GM18907 (cell line): ENCODE results near the gene DEFB123.

Experiments used
- ATAC-seq: cut with Tn5 transposase; IDR thresholded peaks from one replicate; pipeline ENCODE4 v1.9.1; 2021; ENCODE audit warnings: mild to moderate bottlenecking, moderate library complexity; ENCODE audit not compliant: unreplicated experiment

Gene DEFB123

DNA sequence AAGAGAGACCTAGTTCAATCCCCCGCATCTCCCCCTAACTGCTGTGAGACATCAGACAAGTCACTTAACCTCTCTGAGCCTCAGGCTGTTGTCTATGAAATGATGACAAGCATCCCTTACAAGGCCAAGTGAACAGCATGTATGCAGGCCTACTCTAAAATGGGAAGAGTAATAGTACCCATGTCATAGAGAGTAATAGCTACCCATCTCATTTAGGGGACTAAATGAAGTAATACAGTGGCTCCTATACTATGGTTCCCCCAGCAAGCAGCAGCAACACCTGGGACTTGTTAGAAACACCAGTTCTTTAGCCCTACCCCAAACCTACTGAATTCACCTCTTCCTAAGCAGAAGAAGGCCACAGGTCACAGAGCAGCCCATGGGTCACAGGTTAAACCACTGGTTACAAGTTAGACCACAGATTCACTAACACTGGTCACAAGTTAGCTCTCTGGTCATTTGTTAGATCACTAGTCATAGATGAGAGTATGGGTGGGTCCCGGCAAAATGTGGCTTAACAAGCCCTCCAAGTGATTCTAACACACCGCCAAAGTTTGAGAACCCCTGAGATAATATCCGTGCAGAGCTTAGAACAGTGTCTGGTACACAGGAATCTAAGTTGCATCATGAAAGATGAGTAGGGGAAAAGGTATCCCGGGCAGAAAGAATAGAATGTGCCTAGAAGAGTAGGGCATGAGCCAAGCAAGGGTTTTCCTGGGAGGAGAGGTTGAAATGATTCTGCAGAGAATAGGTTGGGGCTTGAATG, 33.1 kb downstream of the DEFB123 start:
- ATAC-seq, result peak; percentile 17

DNA sequence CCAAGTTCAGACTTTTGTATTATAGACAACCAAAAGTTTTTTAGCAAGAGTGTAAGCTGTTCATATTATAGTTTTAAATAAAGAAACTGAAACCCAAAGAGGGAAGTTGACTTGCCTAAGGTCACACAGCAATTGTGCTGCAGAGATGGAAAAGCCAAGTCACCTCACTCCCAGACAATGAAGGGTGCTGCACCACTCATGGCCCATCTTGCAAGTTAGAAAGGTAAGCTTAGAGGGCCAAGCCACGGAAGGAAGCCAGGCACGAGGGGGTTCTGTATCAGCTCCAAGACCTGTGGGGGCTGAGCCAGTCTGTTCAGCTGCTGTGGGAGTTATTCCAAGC, 33.6 kb downstream of the DEFB123 start:
- peak; percentile 68 for ATAC-seq

DNA sequence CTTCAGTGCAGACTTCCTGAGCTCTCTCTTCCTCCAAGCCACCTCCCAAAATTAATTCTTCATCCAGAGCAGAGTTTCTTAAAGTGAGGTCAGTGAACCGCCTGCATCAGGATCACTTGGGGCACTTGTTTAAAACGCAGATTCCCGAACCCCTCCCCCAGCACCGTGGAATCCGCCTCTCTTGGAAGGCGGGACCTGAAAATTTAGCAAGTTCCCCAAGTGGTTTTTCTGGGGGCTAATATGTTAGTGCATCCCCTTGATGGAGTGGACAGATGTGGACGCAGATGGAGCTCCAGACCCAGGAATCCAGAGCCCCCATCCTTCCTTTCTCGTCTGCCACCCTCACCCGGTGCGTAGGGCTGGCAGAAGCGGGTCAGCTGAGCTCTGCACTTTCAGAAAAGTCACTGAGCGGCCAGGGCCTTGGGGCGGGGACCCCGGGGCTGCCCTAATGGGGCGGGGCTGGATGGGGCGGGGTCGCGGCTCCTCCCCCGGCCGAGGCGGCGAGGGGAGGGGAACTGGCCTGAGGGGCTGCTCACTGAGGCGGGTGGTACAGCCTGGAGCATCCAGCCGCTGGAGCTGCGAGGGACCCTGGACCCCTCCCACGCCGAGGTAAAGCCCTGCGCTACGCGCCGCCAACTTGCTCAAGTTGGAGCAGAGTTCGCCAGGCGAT, 34.5 kb downstream of the DEFB123 start, which contains the start of the genes DEFB124 and REM1:
Gene DEFB124 (minus strand): TSS at position 370 of the 670 bp plus-strand sequence. CDS start 2,114 bp downstream, outside the sequence.
Gene REM1 (plus strand): TSS at position 531 of the 670 bp plus-strand sequence. CDS start 1,158 bp downstream, outside the sequence.
- no peak for ATAC-seq

DNA sequence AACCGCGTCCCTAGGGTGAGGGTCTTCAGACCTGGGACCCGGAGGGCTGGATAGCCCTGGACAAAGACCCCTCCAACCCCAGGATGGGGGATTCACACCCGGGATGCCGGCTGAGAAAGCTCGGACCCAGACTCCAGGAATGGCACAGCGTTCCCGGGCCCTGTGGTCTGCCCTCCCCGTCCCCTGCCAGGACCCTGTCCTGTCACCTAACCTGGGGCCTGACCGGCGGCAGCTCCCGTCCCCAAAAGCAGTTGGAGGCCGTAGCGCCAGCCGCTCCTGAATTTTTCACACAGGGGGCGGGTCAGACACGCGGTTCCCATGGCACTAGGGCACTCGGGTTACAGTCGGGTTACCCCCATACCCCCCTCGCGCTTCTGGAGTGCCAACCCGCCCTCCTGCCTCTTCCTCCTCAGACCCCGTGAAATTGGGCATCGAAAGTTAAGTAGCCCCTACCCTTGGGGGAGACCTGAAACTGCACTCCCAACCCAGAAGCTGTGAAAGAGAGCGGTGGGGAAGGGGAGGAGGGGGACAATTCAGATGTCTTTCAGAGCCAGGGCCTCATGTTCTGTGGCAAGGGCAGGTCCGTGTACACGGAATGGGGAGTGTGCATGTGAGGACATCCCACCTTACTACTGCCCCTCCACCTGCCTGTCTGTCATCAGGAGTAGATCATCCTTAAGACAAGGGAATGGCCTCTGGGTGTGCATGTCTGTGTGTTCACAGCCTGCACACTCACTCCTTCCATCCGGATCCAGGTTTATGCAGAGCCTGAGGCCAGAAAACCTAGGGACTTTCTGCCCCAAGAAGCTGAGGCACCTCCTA, 35.3 kb downstream of the DEFB123 start:
- no peak for ATAC-seq

DNA sequence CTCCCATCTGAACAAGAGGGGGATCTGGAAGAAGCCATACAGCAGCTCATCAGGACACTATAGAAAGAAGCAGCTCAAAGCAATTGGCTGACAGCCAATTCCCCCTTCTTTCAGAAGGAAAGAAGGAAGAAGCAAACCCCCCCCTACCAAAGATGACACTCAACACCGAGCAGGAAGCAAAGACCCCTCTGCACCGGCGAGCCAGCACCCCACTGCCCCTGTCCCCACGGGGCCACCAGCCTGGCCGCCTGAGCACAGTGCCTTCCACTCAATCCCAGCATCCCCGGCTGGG, 35.8 kb downstream of the DEFB123 start:
- no peak for ATAC-seq

DNA sequence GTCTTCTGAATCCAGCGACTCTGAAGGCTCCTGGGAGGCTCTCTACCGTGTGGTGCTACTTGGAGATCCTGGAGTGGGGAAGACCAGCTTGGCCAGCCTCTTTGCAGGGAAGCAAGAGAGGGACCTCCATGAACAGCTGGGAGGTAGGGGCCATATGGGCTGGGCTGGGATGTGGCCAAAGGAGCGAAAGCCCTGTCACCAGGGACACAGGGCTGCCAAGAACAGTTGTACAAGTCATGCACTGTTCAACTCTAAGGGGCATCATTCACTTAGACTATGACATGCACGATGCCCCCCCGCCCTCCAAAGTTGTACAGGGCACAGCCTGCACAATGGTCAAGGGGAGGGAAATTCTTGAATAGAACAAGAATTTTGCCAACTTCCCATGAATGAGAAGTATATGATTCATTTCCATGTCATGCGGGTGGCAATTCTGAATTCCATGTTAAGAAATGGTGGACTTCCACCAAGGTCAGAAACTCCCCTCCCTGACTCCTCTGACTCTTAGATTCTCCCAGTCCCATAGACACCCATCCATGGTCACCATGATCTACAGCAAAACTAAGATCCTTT, 36.3 kb downstream of the DEFB123 start:
- ATAC-seq, result no peak

DNA sequence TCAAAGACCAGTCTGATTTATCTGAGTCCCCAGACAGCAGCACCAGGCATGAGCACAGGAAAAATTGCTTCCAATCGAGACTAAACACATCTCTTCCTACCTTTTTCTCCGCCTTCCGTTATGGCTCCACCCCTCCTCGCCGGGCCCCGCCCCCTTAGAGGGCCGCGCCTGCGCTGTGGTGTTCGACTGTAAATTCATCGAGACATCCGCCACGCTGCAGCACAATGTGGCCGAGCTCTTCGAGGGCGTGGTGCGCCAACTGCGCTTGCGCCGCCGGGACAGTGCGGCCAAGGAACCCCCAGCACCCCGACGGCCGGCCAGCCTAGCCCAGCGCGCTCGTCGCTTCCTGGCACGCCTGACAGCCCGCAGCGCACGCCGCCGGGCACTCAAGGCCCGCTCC, 43.6 kb downstream of the DEFB123 start:
- no peak for ATAC-seq

DNA sequence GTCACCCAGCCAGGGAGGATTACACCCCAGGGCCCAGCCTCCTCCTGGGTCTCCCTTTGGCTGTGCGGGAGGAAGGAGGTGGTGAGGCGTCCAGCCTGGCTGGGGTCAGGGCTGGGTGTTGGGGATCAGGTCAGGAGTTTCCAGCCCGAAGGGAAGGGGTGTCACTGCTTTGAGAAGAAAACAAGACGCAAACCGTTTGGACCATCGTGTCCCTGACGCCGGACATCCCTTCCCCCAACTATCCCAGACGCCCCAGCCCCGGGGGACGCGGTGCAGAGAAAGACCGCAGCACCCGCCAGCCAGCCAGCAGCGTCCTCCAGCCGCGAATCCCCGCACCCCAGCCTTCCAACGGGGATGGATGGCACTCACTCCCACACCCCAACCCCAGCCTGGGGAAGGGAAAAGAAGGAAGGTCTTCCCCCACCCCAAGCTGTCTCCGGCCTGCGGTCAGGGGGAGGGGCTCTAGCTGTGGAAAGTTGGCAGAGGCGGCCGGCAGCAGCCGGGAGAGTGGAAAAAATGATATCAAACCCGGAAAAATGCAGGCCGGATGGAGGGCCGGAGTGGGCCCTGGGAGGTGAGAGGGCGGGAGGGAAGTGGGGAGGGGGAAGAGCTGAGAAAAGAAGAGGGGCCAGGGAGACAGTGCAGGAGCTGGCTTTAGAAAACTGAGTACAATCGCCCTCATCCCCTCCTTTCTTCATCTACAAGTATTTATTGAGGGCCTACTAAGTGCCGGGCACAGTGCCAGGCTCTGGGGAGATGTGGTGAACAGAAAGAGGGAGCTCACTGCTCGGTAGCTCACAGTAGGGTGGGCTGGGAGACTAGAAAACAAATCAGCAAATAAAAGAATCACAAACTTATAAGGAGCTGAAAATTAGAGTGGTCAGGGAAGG, 45.3 kb downstream of the DEFB123 start:
- no peak for ATAC-seq

DNA sequence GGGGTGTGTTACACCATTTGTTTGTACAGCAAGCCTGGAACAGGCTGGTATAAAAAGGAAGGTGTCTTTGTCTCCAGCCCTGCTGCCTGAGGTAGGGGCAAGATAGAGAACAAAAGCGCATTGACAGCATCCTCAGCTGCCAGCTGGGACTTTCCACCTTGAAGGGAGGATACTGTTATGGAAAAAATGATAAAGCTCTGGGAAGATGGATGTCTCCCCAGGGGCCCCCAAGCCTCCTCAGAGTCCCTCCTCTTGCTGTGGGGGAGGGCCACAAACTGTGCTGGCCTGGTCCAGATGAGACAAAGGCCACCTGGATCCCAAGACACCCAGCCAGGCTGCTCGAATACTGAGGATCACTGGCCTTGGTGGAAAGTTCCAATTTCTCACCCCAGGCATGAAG, 47.7 kb downstream of the DEFB123 start:
- ATAC-seq, result no peak

DNA sequence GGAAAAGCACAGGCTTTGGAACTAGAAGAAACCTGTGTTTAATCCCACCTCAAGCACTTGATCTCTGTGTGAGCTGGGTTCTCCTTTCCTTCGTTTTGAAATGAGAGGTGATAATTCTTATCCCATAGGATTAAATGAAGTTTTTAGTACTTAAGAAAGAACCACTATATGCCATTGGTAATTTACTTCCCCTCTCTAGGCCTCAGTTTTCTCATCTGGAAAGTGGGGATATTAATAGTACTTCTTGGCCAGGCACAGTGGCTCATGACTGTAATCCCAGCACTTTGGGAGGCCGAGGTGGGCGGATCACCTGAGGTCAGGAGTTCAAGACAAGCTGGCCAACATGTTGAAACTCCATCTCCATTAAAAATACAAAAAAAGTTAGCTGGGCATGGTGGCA, 48.7 kb downstream of the DEFB123 start:
- no peak for ATAC-seq

DNA sequence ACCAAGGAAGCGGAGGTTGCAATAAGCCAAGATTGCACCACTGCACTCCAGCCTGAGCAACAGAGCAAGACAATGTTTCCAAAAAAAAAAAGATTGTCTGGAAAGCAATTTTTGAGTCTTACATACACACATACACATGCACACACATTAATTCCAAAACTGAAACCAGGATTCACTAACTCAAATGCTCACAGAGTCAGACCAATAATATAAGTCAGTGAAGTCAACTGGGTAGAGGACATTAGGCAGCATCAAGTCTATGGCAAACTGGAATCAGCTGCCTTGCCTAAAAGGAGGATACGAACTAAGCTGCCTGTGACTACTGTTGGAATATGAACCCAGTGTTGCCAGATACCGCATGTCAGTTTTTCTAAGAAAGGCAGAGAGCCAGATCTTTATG, 50.3 kb downstream of the DEFB123 start:
- no peak for ATAC-seq

DNA sequence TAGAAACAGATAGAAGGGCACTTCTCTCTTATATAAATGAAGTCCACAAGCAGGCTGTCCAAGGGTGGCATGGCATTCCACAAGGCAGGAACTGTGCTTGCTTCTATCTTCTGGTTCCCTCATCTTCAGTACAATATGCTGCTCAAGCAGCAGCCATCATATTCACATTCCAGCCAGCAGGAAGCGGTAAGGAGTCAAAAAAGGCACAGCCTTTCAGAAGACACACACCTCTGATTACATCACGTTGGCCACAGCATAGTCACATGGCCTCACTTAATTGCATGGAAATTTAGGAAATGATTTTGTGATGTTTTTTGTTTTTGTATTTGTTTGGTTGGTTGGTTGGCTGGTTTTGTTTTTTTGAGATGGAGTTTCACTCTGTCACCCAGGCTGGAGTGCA, 53.7 kb downstream of the DEFB123 start:
- no peak for ATAC-seq

DNA sequence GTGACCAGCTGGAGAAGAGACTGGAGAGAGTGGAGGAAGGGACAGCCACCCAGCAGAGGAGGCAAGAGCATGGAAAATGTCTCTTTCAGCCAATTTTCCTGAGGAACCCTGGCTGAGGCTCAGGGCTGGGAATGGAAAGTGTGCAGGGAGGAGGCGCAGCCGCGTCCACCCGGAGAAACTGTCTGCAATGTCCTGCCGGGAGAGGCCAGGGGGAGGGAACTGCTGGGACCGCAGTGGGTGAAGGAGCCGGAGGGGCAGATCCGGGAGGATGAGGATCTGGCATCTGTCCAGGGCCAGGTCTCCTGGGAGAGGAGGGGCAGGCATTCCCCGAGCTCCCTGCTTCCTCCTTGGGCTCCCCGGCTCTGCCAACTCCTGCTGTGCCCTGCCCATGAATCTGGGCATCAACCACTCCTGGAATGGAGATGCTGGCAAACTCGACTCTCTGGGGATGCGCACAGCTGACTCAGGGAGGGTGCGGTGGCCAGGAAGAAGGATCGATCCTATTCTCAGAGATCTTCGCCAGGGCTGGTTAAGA, 56.4 kb downstream of the DEFB123 start:
- ATAC-seq, result no peak

DNA sequence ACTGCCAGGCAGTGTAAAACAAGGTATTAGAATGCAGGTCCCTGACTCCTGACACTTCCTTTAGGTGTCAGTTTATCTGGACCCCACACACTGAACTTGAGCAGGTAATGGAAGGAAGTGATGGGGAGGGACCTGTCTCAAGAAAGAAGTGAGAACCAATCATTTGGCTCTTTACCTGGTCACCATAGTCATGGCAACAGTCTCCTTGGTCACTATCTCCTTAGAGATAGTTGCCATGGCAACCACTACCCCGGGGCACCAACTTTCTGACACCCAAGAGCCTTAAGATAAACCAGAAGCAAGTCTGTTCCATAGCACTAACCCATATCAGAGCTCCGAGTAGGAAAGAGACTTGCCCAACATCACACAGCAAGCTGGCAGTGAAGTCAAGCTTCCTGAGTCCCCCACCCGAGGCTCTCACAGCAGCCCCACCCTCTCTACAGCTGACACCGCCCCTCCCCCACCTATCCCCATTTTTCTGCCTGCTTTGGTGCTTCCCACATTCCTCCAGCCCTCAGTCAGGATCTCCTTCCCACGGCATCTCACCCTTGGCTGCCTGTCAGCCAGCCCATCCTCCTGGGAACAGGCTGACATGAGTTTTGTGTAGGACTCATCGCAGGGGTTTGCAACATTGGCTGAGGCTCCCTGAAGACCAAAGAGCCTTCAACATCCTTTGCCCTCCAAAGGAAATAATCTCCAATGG, 57.6 kb downstream of the DEFB123 start:
- ATAC-seq, result no peak
